IMR-90 (cell line): ENCODE data around the gene AVPI1.

ENCODE experiments used
- BHLHE40 ChIP-seq: fragments of 150-350 bp; IDR thresholded peaks from 2 replicates; pipeline ENCODE4 v1.6.1; 2016; ENCODE audit warnings: mild to moderate bottlenecking, low read depth, low read length
- CTCF ChIP-seq: conservative IDR thresholded peaks from 2 replicates; pipeline ENCODE4 v1.5.1; 2012; ENCODE audit warnings: mild to moderate bottlenecking, low read depth, low read length, improper control_type of control experiment
- FOS ChIP-seq: fragments of 150-350 bp; IDR thresholded peaks from 2 replicates; pipeline ENCODE4 v1.6.1; 2016; ENCODE audit warnings: low read depth, low read length
- MAFK ChIP-seq: IDR thresholded peaks from 2 replicates; pipeline ENCODE4 v1.6.1; 2012; ENCODE audit warnings: low read depth, low read length, improper control_type of control experiment
- MAZ ChIP-seq: IDR thresholded peaks from 2 replicates; pipeline ENCODE4 v1.6.1; 2012; ENCODE audit warnings: low read depth, mild to moderate bottlenecking, low read length, improper control_type of control experiment, moderate library complexity, borderline replicate concordance
- POLR2A ChIP-seq: IDR thresholded peaks from 2 replicates; pipeline ENCODE4 v1.6.1; 2012; ENCODE audit warnings: mild to moderate bottlenecking, low read depth, low read length
- RCOR1 ChIP-seq: IDR thresholded peaks from 2 replicates; pipeline ENCODE4 v1.6.1; 2012; ENCODE audit warnings: mild to moderate bottlenecking, low read length, improper control_type of control experiment; ENCODE audit not compliant: insufficient replicate concordance
- TF ChIP-seq, protein P1 (sequence below): fragments of 150-350 bp; IDR thresholded peaks from 2 replicates; pipeline ENCODE4 v1.6.1; 2017; ENCODE audit warnings: mild to moderate bottlenecking, antibody characterized with exemption, low read length, low read depth

DNA sequence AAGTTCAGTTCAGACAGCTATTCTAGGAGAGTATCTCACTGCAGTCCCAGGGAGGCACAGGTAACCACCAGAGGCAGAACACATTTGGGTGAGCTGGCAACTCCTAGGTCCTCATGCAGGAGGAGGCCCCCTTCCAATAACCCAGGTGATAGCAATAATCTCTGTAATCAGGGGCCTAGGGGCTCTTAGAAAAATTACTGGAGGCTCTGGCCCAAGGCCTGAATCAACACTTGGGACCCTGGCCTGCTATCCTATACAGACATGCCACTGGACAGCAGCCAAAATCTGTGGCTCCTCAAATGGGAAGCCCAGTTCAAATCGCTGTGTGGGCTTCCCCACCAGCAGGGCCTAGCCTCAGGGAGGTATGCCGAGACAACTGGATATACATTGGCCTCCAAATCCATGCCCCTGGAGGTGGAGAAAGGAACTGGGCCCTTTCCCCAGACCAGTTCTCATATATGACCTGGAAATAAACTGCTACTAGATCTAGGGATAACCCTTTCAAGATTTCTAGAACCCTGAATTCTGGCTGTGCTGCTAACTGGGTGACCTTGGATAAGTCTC is 1.6 kb downstream of the AVPI1 start:
- TF ChIP-seq CTCF, result peak; percentile 42
- TF ChIP-seq, protein P1, sequence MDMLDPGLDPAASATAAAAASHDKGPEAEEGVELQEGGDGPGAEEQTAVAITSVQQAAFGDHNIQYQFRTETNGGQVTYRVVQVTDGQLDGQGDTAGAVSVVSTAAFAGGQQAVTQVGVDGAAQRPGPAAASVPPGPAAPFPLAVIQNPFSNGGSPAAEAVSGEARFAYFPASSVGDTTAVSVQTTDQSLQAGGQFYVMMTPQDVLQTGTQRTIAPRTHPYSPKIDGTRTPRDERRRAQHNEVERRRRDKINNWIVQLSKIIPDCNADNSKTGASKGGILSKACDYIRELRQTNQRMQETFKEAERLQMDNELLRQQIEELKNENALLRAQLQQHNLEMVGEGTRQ, result no peak
- TF ChIP-seq POLR2A, result peak; percentile 53
- no peak for TF ChIP-seq MAZ
- TF ChIP-seq FOS, result no peak
- no peak for TF ChIP-seq RCOR1
- TF ChIP-seq BHLHE40, result no peak
- TF ChIP-seq MAFK, result no peak
